AG04449 (cell line): ENCODE data around the gene ZNF697.
"Not testable (repeated sequence)": the region's sequence is repeated elsewhere in the genome, so short reads cannot be mapped to it uniquely, and the experiment has no call there.

Experiments used
- CTCF ChIA-PET: fragments of 350-600 bp; formaldehyde crosslinking; extraction: SDS; loops from one replicate; lab custom pipeline; 2021; ENCODE audit warnings: antibody characterized with exemption; lab: Yijun Ruan, JAX
- POLR2A ChIA-PET: fragments of 400-600, 350-600 bp; formaldehyde crosslinking; extraction: SDS; loops from one replicate; lab custom pipeline; 2020; ENCODE audit warnings: antibody characterized with exemption, inconsistent platforms; lab: Yijun Ruan, JAX
- DNase-seq: peaks from one replicate; pipeline ENCODE4 v3.0.0-alpha.2; 2010; ENCODE audit warnings: low read depth, low spot score
- H3K4me3 ChIP-seq: 2 replicates; pipeline ENCODE4 v1.5.1; 2011; ENCODE audit warnings: low read depth, mild to moderate bottlenecking, control low read depth, low read length
- CTCF ChIP-seq: IDR thresholded peaks from one replicate; pipeline ENCODE4 v1.5.1; 2011; ENCODE audit warnings: mild to moderate bottlenecking, moderate library complexity, low read length, control low read depth, inconsistent platforms; ENCODE audit not compliant: insufficient read depth; ENCODE audit errors: missing control alignments

Gene ZNF697

GRCh38 chr1:119621705-119622104, 26.4 kb downstream of the ZNF697 start:
- DNase-seq = no peak
- no peak for TF ChIP-seq CTCF
- H3K4me3 ChIP-seq = no peak overlapping the region
- POLR2A ChIA-PET = no interaction called here
- CTCF ChIA-PET = interaction anchor here (1.4 to 29.9 kb wide), 3 partner anchors 10 to 39 kb away, joined by 6 to 1203 read pairs (median 46); partner anchors contain the start of gene ZNF697

DNA sequence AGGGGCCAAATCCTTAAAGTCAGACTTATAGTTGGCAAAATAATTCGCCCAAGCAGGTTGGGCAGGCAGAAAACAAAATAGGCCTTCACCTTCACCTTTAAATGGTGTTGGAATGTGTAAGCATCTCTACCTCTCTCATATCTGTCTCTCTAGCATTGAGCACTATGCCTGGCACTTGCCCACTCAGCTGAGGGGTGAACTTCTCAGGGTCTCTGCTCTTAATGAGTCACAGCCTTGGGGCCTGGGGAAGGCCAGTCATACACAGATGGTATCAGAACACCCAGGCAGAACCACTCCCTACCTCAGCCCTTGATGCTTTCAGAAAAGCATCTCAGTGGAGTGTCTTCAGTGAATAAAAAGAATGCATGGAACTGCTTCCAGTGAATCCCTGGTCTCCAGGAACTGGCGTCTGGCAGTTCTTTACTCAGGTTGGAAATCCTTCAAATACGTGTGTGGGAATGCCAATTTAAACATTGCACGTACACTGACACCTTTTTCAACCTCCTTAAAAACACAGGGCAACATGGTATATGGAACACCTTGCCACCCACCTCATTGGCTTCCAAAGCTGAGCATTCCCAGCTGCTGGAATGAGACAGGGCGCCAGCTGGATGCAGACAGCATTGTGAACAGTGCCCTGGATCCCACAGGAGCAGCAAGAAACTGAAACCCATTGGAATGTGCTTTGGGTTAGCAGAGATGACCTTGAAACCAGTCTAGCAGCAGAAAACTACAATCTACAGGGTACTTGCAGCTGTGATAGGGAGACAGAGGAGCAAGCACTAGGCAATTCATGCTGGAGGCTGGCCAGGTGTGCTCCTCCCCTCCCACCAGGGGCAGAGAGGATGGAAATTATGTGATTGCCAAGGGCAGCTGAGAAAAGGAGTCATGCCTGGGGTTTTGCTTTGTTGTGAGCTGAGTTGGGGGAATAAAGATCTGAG, 30.0 kb downstream of the ZNF697 start:
- ChIA-PET CTCF (interaction anchor here (2.3 to 29.9 kb wide), 3 partner anchors 8 to 43 kb away, joined by 16 to 1203 read pairs (median 46); partner anchors contain the start of gene ZNF697), POLR2A (no interaction called here)
- TF ChIP-seq CTCF = no peak
- no peak overlapping the region for H3K4me3 ChIP-seq
- no peak for DNase-seq

DNA sequence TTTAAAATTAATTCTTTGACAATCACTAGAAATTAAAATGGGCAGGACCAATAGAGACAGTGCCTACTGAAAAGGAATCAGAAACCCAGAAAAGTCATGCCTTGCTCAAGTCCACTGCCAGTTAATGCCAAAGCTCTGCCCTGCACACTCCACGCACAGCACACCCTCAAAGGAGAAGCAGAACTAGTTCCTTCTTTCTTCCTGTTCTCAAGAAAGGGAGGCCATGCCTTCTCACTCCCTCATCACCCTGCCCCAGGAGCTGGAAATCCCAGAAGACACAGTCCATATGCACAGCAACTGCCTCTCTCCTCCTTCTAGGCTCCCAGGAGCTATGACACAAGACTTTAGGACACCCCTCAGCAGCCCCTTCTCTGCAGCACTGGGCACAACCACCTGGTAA, 31.3 kb downstream of the ZNF697 start:
- H3K4me3 ChIP-seq, DNase-seq: not testable (repeated sequence)
- ChIA-PET CTCF (interaction anchor here (1.5 to 29.9 kb wide), 4 partner anchors 9 to 114 kb away, joined by 3 to 1203 read pairs (median 16); partner anchors contain the start of gene ZNF697), POLR2A (interaction anchor here (0.8 kb wide), 1 partner anchor 31 kb away, joined by 3 read pairs; the partner anchor contains the start of gene ZNF697)

DNA sequence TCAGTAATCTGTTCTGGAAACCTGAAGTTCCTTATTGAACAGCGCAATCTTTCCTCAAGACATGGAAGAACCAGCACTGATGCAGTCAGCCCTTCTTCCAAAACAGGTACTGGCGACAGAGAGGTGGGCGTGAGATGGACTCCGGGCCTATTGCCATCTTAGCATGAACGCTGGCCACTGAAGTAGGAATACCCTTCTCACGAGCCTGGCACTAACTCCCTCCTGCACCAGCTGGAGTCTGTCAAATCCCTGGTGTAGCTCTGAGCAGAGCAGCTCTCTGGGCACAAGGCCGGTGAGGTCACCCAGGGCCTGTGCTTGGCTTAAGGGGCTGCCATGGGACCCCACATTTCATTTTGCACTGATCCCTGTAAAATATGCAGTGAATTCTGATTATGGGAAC, 33.0 kb downstream of the ZNF697 start:
- H3K4me3 ChIP-seq, POLR2A ChIA-PET, DNase-seq: not testable (repeated sequence)
- CTCF ChIA-PET = interaction anchor here (0.8 to 29.9 kb wide), 10 partner anchors 11 to 129 kb away, joined by 3 to 1203 read pairs (median 4); partner anchors contain the start of gene ZNF697

DNA sequence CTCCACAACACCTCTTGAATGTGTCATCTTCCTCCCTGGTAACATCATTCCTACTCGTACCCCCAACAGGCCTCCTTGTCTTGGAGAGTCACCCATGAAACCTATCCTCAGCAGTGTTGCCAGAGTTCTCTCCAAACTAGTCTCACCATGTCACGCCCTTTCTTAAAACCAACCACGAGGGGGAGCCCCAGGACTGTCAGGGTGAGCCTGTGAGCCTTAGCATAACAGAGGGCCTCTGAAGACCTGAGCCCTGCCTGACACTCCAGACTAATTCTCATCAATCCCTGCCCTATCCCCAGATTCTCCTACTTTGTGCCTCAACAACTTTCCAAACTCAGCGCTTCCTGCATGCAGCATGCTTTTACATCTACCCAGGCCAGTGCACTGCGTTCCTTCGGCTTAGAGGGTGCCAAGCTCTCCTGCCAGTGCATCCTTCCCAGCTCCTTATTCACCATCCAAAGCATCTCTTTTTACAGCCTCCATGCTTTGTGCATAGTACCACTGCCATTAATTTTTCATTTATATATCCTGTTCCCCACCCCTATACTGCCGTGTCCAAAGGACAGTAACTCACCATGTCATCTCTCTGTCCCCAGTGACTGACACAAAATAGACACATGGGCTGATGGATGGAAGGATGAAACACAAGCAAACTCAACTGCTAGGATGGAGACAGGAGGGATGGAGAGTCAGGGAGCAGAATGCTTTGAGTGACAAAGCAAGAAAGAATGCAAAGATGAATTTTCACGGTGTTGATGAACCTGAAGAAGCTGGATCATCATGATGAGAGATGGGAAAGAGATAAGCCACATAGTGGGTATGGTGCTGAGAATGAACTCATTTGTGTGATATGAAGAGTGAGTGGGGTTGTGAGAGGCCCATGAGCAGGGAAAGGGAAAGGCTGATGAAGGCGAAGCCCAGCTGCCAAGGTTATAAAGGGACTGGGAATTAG, 34.0 kb downstream of the ZNF697 start:
- peak; percentile 84 for TF ChIP-seq CTCF
- POLR2A ChIA-PET = interaction anchor here (1.3 kb wide), 1 partner anchor 34 kb away, joined by 3 read pairs; the partner anchor contains the start of gene ZNF697
- peak; percentile 45 for DNase-seq
- H3K4me3 ChIP-seq = no peak overlapping the region
- CTCF ChIA-PET = interaction anchor here (0.6 to 29.9 kb wide), 12 partner anchors 12 to 130 kb away, joined by 3 to 1203 read pairs (median 4); partner anchors contain the start of gene ZNF697

- POLR2A ChIA-PET = interaction anchor here (1.0 kb wide), 1 partner anchor 64 kb away, joined by 4 read pairs; no protein-coding TSS in a partner anchor
- H3K4me3 ChIP-seq = no peak overlapping the region
- DNase-seq = no peak
- TF ChIP-seq CTCF = peak; percentile 89
- CTCF ChIA-PET = interaction anchor here (0.7 to 29.9 kb wide), 17 partner anchors 11 to 135 kb away, joined by 3 to 1203 read pairs (median 5); partner anchors contain the start of gene ZNF697
These were observed 36.4 kb downstream of the ZNF697 start for GRCh38 chr1:119611701-119612113.

GRCh38 chr1:119608816-119609215, 39.2 kb downstream of the ZNF697 start:
- POLR2A ChIA-PET = not testable (repeated sequence)
- CTCF ChIA-PET = interaction anchor here (0.7 to 29.9 kb wide), 6 partner anchors 13 to 137 kb away, joined by 3 to 1203 read pairs (median 4); partner anchors contain the start of gene ZNF697

DNA sequence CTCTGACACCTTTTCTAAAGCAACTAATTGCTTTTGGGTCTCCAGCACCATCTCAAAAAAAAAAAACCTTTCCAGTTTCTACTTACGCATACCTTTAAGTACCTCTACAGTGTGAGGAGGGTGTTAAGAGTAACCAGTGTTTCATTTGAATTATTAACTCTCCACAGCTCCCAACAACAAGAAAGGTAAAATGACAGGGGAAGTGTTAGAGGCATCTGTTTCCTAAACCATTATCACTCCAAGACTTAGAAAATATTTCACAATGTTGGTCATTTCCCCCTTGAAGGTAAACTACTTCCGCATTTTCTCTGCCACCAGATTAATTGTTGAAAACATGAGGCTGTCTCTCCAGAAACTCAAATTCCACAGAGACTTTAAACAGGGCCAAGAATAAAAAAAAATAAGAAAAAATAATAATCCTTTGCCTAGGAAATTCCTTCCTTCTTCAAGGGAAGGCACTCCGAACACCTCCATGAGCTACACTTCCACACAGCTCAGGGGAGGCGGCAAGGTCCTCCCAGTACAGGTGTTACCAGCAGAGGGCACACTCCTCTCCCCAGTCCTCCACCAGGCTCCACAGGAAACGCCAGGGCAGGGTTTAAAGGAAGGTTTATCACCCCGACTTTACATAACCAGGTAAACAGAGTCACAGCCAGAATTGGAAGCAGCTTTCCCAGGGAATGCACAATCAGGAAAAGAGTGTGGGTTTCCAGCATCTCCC, 40.8 kb downstream of the ZNF697 start:
- H3K4me3 ChIP-seq, POLR2A ChIA-PET, DNase-seq: not testable (repeated sequence)
- CTCF ChIA-PET = interaction anchor here (8.5 kb wide), 1 partner anchor 69 kb away, joined by 42 read pairs; no protein-coding TSS in a partner anchor

More at GRCh38 chr1:119608816-119609215, 39.2 kb downstream of the ZNF697 start:
- H3K4me3 ChIP-seq, DNase-seq: not testable (repeated sequence)
